MM.1S (cell line): ENCODE measurements around the gene ITSN1.
A peak's percentile ranks its signal among the peaks of the same experiment; 100 is the strongest.

Source experiments
- DNase-seq: peaks from one replicate; pipeline ENCODE4 v3.0.0-alpha.2; 2015
- H2AFZ ChIP-seq: fragments of 300-600 bp; sonication (generic); 2 replicates; pipeline ENCODE4 v1.6.0; 2016; ENCODE audit warnings: antibody characterized with exemption, low read length
- H3F3A ChIP-seq: fragments of 300-600 bp; sonication (generic); 2 replicates; pipeline ENCODE4 v1.6.1; 2016; ENCODE audit warnings: mild to moderate bottlenecking, antibody characterized with exemption, low read length, moderate library complexity, mixed read lengths; ENCODE audit not compliant: insufficient read depth
- H3K27ac ChIP-seq: fragments of 300-600 bp; sonication (generic); 2 replicates; pipeline ENCODE4 v1.5.1; 2016; ENCODE audit warnings: mild to moderate bottlenecking, low read length
- H3K27me3 ChIP-seq: fragments of 300-600 bp; sonication (generic); replicated peaks from 2 replicates; pipeline ENCODE4 v1.6.0; 2016; ENCODE audit warnings: low read length; ENCODE audit not compliant: insufficient read depth
- H3K36me3 ChIP-seq: fragments of 300-600 bp; sonication (generic); replicated peaks from 2 replicates; pipeline ENCODE4 v1.6.1; 2016; ENCODE audit warnings: mild to moderate bottlenecking, low read length, mixed read lengths; ENCODE audit not compliant: insufficient read depth
- H3K4me1 ChIP-seq: fragments of 300-600 bp; sonication (generic); 2 replicates; pipeline ENCODE4 v1.6.1; 2016; ENCODE audit warnings: low read length, mixed read lengths
- H3K4me2 ChIP-seq: fragments of 300-600 bp; sonication (generic); 2 replicates; pipeline ENCODE4 v1.6.0; 2016; ENCODE audit warnings: low read depth, low read length
- H3K4me3 ChIP-seq: fragments of 300-600 bp; sonication (generic); 2 replicates; pipeline ENCODE4 v1.5.1; 2016; ENCODE audit warnings: low read length, mixed read lengths
- H3K79me2 ChIP-seq: fragments of 300-600 bp; sonication (generic); 2 replicates; pipeline ENCODE4 v1.6.1; 2016; ENCODE audit warnings: mixed run types, low read length, mixed read lengths
- H3K9ac ChIP-seq: fragments of 300-600 bp; sonication (generic); 2 replicates; pipeline ENCODE4 v1.6.1; 2016; ENCODE audit warnings: low read length, mixed read lengths
- H3K9me2 ChIP-seq: fragments of 300-600 bp; sonication (generic); replicated peaks from 2 replicates; pipeline ENCODE4 v1.6.1; 2016; ENCODE audit warnings: mild to moderate bottlenecking, low read length, mixed read lengths; ENCODE audit not compliant: insufficient read depth
- H3K9me3 ChIP-seq: fragments of 300-600 bp; sonication (generic); replicated peaks from 2 replicates; pipeline ENCODE4 v1.6.1; 2016; ENCODE audit warnings: mild to moderate bottlenecking, low read length, mixed read lengths; ENCODE audit not compliant: insufficient read depth
- H4K20me1 ChIP-seq: fragments of 300-600 bp; sonication (generic); 2 replicates; pipeline ENCODE4 v1.6.1; 2016; ENCODE audit warnings: mild to moderate bottlenecking, low read length, moderate library complexity, mixed read lengths; ENCODE audit not compliant: insufficient read depth
- EZH2 ChIP-seq: fragments of 300-600 bp; sonication (generic); optimal IDR thresholded peaks from 2 replicates; pipeline ENCODE3; 2017; ENCODE audit warnings: low read depth, mild to moderate bottlenecking, antibody characterized with exemption, low read length, mixed read lengths
- EZH2phosphoT487 ChIP-seq: fragments of 300-600 bp; sonication (generic); IDR thresholded peaks from 2 replicates; pipeline ENCODE4 v1.6.1; 2018; ENCODE audit warnings: antibody characterized with exemption, low read length
- TF ChIP-seq, protein P1 (sequence below): fragments of 300-600 bp; sonication (generic); IDR thresholded peaks from 2 replicates; pipeline ENCODE4 v1.5.1; 2016; ENCODE audit warnings: antibody characterized with exemption, low read length, mixed read lengths

Gene ITSN1

GRCh38 chr21:33825419-33825818 lies 183.1 kb downstream of the ITSN1 start:
- Histone ChIP-seq H3K4me2 (no peak overlapping the region), H4K20me1 (no peaks in the 10 kb centered on the region), H2AFZ (no peak overlapping the region), H3K27ac (no peak overlapping the region), H3K36me3 (no peaks in the 10 kb centered on the region), H3F3A (no peaks in the 10 kb centered on the region), H3K79me2 (no peaks in the 10 kb centered on the region), H3K9ac (no peak overlapping the region), H3K4me3 (no peak overlapping the region), H3K27me3 (no peaks in the 10 kb centered on the region), H3K9me3 (no peaks in the 10 kb centered on the region), H3K4me1 (no peaks in the 10 kb centered on the region), H3K9me2 (no peaks in the 10 kb centered on the region)
- TF ChIP-seq, protein P1, sequence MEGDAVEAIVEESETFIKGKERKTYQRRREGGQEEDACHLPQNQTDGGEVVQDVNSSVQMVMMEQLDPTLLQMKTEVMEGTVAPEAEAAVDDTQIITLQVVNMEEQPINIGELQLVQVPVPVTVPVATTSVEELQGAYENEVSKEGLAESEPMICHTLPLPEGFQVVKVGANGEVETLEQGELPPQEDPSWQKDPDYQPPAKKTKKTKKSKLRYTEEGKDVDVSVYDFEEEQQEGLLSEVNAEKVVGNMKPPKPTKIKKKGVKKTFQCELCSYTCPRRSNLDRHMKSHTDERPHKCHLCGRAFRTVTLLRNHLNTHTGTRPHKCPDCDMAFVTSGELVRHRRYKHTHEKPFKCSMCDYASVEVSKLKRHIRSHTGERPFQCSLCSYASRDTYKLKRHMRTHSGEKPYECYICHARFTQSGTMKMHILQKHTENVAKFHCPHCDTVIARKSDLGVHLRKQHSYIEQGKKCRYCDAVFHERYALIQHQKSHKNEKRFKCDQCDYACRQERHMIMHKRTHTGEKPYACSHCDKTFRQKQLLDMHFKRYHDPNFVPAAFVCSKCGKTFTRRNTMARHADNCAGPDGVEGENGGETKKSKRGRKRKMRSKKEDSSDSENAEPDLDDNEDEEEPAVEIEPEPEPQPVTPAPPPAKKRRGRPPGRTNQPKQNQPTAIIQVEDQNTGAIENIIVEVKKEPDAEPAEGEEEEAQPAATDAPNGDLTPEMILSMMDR, result no peak
- TF ChIP-seq EZH2 (no peak), EZH2phosphoT487 (no peak)
- no peak for DNase-seq

GRCh38 chr21:33825915-33826314 lies 183.6 kb downstream of the ITSN1 start:
- Histone ChIP-seq H3K4me3 (no peak overlapping the region), H3K36me3 (no peaks in the 10 kb centered on the region), H3K9me2 (no peaks in the 10 kb centered on the region), H3K9ac (no peak overlapping the region), H3K79me2 (no peaks in the 10 kb centered on the region), H4K20me1 (no peaks in the 10 kb centered on the region), H3K9me3 (no peaks in the 10 kb centered on the region), H2AFZ (no peak overlapping the region), H3F3A (no peaks in the 10 kb centered on the region), H3K4me1 (no peaks in the 10 kb centered on the region), H3K27ac (no peak overlapping the region), H3K4me2 (no peak overlapping the region), H3K27me3 (no peaks in the 10 kb centered on the region)
- TF ChIP-seq, protein P1, result no peak
- TF ChIP-seq EZH2 (no peak), EZH2phosphoT487 (no peak)
- no peak for DNase-seq

- Histone ChIP-seq H3K4me2 (peak overlapping the region; percentile 20; the same call in 1 of the 2 replicates), H4K20me1 (no peaks in the 10 kb centered on the region), H2AFZ (no peak overlapping the region), H3K9ac (no peak overlapping the region), H3K79me2 (no peaks in the 10 kb centered on the region), H3K4me1 (no peaks in the 10 kb centered on the region), H3K9me3 (no peaks in the 10 kb centered on the region), H3K36me3 (no peaks in the 10 kb centered on the region), H3K27me3 (no peaks in the 10 kb centered on the region), H3K27ac (no peak overlapping the region), H3F3A (no peaks in the 10 kb centered on the region), H3K4me3 (no peak overlapping the region), H3K9me2 (no peaks in the 10 kb centered on the region)
- DNase-seq, result no peak
- TF ChIP-seq EZH2phosphoT487 (no peak), EZH2 (no peak)
- TF ChIP-seq, protein P1, result no peak
Observed at GRCh38 chr21:33828083-33828482, 185.8 kb downstream of the ITSN1 start.

- Histone ChIP-seq H3K27me3 (no peaks in the 10 kb centered on the region), H3K4me1 (no peaks in the 10 kb centered on the region), H3K4me3 (no peak overlapping the region), H3K9me2 (no peaks in the 10 kb centered on the region), H3K79me2 (no peaks in the 10 kb centered on the region), H3F3A (no peaks in the 10 kb centered on the region), H2AFZ (no peak overlapping the region), H3K9me3 (no peaks in the 10 kb centered on the region), H3K36me3 (no peaks in the 10 kb centered on the region), H3K27ac (no peak overlapping the region), H3K9ac (no peak overlapping the region), H3K4me2 (no peak overlapping the region), H4K20me1 (no peaks in the 10 kb centered on the region)
- no peak for TF ChIP-seq EZH2
- TF ChIP-seq EZH2phosphoT487, result no peak
- TF ChIP-seq, protein P1, result no peak
- no peak for DNase-seq
Observed at GRCh38 chr21:33828577-33828976, 186.3 kb downstream of the ITSN1 start.
